COLO668 (cell line): ENCODE results near the gene KRTAP10-3.
"Not testable (repeated sequence)": the region's sequence is repeated elsewhere in the genome, so short reads cannot be mapped to it uniquely, and the experiment has no call there.

Experiments used
- DNase-seq: peaks from one replicate; lab custom pipeline; 2025; ENCODE audit not compliant: unreplicated experiment; lab: John Stamatoyannopoulos, UW

KRTAP10-3 gene

DNA sequence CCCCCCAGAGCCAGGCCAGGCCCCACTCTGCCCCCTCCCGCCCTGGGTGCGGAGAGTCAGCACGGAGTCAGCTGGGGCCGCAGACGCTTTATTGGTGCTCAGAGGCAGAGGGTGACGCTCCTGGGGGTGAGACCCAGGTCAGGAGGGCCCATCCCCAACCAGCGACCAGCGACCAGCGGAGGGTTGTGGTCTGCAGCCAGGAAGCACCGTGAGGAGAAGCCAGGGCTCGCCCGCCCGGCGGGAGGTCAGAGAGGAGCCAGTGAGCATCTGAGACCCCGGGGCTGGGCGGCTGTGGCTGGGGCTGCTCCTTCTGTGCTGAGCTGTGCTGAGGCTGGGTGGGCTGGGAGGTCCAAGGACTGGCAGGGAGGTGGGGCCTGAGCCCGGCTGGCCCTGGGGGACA lies 8.3 kb downstream of the KRTAP10-3 start:
- DNase-seq, result not testable (repeated sequence)

- no peak for DNase-seq
Measured at GRCh38 chr21:44549525-44550211, 8.9 kb downstream of the KRTAP10-3 start.

GRCh38 chr21:44548922-44549321 lies 9.7 kb downstream of the KRTAP10-3 start:
- no peak for DNase-seq

GRCh38 chr21:44548381-44548780 lies 10.2 kb downstream of the KRTAP10-3 start:
- DNase-seq, result no peak

DNA sequence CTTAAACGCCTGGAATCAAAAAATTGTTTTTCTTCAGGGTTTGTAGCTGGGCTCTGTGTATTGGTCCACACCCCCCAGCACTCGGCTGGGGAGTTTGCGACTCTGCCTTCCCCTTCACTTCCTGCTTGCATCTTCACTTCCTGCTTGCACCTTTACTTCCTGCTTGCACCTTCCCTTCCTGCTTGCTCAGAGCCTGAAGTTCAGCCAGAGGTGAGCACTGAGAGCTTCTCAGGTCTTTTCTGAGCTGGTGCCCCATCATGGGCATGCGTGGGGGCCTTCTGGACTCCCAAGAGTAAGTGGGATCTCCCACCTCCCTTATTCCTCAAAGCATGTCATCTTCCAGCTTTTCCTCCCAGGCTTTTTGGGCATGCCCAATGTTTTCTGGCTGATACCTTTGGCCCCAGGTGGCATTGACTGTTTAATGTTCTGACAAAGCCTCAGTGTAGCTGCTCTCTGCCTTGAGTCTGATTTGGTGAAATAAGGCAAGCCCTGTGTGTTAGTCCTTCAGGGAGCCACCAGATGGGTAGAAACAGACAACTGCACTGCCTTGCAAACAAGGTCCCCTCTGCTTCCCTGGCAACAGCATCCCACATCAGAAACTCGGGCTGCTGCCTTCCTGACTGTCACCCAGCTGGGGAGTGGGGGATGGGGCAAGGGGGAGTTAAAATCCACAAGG lies 10.8 kb downstream of the KRTAP10-3 start:
- no peak for DNase-seq

DNA sequence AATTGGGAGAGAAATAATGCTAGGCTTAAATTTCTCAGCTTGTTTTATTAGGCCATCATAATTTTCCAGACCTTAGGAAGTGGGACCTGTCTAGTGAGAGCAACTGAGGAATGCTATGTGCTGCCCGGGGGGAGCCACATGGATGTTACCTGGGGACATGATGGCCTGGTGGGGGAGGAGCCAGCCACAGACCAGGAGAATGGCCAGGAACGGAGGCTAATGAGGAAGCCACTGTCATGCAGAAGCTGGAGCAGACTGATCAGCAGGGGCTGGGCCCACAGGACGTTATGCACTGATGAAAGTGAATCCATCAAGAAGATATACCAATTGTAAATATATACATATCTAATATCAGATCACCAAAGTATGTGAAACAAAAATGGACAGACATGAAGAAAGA lies 14.0 kb downstream of the KRTAP10-3 start:
- DNase-seq, result no peak

DNA sequence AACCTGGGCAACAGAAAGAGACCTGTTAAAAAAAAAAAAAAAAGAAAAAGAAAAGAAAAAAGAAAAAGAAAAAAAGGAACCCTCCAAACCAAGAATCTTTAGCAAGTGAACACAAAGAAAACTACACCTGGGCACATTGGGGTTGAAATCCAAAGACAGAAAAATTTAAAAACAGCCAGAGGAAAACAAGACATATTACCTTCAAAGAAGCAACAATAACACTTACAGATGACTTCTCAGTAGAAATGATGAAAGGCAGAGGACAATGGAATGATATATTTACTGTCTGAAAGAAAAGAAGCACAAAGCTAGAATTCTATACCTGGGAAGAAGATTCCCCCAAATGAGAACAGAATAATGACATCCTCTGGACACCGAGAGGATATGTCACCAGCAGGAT lies 15.9 kb downstream of the KRTAP10-3 start:
- no peak for DNase-seq

GRCh38 chr21:44540741-44541288 lies 17.8 kb downstream of the KRTAP10-3 start:
- DNase-seq, result no peak

DNA sequence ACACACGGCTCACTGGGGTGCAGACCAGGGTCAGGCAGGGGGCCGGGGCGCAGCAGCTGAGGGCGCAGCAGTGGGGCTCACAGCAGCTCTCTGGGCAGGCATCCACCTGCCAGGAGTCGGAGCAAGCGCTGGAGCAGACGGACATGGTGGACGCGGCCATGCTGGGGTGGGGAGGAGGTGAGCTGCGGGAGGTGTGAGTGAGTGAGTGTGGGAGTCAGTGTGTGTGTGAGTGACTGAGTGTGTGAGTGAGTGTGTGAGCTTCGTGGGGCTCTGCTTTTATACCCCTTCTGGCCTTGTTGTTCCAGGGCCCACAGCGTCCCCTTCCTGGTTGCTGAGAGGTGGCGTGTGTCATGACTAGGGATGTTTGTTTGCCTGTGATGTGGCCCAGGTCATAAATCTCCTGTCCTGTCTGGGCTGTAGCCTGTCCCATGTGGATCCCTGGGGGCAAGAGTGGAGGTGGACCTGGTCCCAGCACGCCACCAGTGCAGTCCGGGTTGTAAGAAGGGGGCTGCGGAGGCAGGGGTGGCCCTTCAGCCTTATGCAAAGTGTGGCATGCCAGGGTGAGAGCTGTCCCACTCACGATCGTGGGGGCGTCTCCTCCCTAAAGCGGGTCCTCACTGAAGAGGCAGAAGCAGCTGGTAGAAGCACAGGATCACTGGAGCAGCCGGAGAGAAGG lies 18.5 kb downstream of the KRTAP10-3 start, which contains the start of gene KRTAP10-1:
TSS of gene KRTAP10-1 (minus strand) at position 205 of the 676 bp plus-strand sequence. CDS start at position 160, 45 bp downstream.
- DNase-seq, result no peak

GRCh38 chr21:44539046-44539445 lies 19.5 kb downstream of the KRTAP10-3 start:
- DNase-seq, result no peak

DNA sequence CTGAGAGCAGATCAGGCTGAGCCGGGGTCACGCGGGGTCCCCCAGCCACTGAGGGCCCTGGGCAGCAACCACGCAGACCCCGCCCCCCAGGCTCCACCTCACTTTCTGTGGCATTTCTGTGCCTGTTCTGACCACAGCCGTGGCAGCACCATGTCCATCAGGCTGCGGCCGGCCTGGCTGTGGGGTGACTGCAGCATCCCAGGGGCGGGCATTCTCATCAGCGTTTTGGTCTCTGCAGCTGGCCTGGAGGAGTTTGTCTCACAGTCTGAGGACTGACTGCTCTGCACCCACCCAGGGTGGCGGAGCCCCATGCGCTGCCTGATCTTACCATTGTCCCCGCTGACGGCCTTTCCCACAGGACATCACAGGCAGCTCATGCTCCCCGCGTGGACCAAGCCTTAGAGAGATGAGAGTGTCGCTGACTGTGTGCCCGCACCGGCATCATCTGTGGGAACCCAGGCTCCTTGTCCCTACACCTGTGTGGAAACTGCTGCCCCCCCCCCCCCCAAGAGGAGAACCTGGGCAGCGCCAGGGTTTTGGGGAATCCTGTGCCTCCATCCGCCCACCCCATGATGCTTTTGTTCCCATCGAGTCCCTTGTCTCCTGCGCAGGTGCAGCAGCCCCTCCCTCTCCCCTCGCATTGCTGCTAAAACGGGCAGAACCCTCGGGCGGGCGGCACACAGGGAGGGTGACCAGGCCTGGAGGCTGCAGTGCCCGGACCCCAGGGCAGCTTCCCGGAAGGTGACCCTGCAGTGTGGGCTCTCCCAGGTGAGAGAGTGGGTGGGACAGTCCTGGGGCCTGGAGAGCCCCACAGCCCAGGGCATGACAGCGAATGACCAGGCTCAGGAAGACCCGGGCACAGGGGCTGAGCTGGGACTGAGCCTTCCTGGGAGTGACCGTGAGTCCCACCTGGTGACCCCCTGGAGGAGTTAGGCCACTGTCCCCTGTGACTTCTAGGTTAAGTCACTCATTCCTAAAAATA lies 20.4 kb downstream of the KRTAP10-3 start:
- no peak for DNase-seq

DNA sequence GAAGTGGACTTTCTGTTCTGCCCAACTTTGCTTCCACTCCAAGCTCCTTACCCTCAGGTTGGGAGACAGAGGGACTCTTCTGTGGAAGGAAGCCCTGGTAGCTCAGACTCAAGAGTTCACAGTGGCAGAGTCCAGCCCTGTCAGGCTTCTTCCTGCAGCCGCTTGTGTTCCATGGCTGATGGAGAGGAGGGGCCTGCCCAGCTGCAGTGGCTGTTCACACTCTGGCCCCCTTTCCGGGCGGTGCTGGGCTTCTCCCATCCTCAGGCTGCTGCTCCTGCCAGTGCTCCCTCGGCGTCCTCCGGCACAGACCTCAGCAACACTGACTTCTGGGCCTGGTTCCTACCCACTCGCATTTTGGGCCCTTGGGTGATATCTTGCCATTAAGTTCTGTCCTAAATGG lies 22.6 kb downstream of the KRTAP10-3 start:
- no peak for DNase-seq

GRCh38 chr21:44534688-44535087 lies 23.9 kb downstream of the KRTAP10-3 start:
- DNase-seq, result no peak

DNA sequence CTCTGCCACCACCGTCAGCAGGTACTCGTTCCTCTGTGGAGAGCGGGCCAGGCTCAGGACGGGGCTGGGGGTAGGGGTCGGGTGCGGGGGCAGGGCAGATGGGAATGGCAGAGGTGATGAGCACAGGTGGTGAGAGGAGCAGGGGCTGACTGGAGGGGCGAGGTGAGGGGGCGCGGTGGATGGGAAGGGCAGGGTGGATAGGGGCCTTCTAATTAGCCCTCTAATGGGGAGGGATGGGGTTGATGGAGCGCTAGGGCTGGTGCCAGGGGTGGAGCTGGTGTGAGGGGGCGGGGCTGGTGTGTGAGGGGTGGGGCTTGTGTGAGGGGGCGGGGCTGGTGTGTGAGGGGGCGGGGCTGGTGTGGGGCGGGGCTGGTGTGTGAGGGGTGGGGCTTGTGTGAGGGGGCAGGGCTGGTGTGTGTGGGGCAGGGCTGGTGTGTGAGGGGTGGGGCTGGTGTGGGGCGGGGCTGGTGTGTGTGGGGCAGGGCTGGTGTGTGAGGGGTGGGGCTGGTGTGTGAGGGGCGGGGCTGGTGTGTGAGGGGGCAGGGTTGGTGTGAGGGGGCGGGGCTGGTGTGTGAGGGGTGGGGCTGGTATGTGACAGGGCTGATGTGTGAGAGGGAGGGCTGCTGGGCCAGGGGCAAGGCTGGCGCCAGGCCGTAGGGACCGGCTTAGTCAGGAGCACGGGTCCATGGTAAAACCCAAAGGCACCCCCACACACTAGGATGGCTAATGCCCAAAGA lies 24.5 kb downstream of the KRTAP10-3 start:
- DNase-seq, result no peak

DNA sequence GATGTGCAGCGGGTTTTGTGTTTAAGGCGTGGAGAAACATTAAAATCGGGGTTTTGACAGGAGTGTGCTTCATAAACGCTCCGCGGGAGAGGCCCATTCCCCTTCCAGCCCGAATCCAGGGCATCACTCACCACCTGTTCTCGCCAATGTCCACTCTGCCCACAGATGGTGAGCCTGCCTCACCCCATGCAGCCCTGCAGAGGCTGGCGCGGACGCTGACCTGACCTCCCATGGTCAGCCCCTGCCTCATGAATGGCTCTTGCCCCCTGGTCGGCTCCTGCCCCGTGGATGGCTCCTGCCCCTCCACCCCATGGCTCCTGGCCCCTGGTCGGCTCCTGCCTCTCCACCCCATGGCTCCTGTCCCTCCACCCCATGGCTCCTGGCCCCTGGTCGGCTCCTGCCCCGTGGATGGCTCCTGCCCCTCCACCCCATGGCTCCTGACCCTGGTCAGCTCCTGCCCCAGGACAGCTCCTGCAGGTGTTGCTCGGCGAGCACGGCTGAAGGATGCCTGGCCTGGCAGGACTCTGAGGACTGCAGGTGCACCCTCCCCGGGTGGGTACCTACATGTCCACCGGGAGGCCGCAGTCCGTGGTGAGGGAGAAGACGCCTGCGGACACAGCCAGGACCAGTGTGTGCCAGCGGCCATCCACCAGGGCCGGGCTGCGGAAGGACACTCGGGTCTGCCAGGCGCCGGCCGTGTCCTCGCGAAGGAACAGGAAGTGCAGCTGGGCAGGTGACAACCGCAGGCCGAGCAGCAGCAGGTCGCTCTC lies 25.3 kb downstream of the KRTAP10-3 start:
- DNase-seq, result no peak

- DNase-seq, result no peak
Measured at GRCh38 chr21:44532712-44533111, 25.9 kb downstream of the KRTAP10-3 start.

DNA sequence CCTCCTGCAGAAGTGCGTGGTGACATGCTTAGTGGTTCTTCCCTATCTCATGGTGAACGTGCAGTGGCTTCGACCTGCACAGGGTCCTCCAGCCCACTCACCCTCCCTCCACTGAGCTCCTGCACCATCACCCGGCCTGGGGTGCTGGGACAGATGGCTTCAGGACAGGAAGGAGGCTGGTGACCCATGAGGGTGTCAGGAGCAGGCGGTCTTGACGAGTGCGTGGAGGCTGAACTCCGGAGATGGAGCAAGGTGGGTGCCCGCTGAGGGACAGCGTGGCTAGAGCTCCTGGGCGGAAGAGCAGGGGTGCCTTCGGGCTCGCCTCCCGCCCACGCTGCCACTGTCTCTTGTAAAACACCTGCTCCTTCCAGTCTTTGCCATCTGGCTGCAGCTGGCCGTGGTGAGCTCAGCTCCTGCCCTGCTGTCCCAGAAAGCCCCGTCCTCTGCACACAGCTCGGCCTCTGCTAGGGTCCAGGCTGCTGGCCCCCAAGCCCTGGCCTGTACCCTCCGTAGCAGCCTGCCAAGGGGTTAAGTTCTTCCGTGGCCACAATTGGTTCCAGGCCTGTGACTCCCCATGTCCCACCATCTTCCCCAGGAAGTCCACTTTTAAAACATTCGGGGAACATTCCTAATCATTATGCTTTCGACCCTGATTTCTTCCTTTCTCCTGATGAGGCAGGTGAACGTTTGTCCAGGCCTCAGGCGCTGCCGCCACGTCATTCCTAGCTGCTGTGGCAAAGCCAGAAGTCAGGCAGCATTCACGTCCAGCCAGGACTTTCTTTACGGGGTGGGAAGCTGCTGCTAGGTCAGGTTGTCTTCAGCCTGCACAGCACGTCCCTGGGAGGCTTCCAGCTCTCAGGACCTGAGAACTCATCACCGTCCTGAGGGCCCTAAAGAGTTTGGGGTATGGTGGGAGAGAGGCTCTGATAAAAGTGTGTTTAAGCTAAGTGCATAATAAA lies 26.7 kb downstream of the KRTAP10-3 start:
- peak; percentile 43 for DNase-seq
